ENCODE results near the gene ACACA.
"Not testable (repeated sequence)": the region's sequence is repeated elsewhere in the genome, so short reads cannot be mapped to it uniquely, and the experiment has no call there.

ACACA gene

DNA sequence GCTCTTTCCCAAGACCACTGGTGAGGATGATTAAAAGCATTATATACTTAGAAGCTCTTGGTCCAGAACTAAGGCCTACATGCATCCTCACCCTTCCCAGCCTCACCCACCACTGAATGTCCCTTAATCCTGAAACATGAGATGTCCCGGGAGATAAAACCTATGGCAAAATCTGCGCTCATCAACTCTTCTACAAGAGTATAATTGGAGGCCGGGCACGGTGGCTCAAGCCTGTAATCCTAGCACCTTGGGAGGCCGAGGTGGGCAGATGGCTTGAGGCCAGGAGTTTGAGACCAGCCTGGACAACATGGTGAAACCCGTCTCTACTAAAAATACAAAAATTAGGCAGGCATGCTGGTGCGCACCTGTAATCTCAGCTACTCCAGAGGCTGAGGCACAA, 13.3 kb downstream of the ACACA start:
- DNase-seq (ENCODE audit: low spot score), result no peak

DNA sequence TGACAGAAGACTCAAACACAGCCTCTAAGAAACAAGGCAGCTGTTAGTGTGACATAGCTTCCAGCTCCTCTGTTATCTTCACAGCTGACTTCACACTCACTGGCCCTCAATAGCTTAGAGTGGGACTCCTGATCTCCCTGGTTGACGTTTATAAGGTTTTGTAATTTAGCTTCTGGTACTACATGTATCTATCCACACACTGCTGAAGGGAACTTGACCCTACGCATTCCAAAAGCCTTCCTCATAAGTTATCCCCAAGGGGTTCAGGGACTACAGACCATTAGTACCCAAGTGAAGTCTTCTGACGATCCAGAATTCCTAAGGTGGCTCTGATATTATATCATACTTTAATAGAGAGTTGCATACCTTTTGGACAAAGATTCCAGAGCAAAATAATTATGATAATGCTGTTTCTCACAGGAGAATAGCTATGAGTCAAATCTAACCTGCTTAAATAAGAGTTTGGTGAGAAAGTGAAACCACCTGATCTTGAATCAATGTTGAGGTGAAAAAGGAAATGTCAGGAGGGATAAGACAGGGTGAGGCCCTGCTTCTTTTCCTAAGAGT, 14.5 kb downstream of the ACACA start:
- no peak for DNase-seq (ENCODE audit: low spot score)

DNA sequence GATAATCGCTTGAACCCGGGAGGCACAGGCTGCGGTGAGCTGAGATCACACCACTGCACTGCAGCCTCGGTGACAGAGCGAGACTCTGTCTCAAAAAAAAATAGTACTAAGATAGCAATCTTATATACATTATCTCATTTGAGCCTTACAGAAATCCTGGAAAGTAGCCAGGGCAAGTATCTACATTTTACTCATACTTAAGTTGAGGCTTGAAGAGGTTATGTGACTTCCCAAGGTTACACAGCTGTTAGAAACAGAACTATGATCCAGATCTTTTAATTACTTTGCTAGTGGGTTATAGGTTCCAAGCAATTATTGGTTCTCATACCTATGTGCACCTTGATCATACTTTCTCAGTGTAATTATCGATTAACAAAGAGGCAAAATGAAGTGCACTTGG, 15.5 kb downstream of the ACACA start:
- DNase-seq (ENCODE audit: low spot score), result no peak

DNA sequence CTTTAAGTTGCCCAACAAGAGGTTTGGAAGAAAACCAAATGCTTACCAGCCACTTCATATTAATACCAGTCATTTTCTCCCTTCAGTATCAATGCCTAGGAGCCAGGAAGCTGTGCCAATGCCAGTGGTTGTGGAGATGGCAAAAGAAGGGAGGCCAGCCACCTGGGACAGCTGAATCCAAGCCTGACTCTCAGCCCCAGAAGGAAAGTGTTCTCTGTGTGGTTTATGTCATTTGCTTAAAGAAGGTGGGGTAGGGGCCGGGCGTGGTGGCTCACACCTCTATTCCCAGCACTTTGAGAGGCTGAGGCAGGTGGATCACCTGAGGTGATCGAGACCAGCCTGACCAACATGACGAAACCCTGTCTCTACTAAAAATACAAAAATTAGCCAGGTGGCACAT, 17.5 kb downstream of the ACACA start:
- DNase-seq (ENCODE audit: low spot score), result no peak

DNA sequence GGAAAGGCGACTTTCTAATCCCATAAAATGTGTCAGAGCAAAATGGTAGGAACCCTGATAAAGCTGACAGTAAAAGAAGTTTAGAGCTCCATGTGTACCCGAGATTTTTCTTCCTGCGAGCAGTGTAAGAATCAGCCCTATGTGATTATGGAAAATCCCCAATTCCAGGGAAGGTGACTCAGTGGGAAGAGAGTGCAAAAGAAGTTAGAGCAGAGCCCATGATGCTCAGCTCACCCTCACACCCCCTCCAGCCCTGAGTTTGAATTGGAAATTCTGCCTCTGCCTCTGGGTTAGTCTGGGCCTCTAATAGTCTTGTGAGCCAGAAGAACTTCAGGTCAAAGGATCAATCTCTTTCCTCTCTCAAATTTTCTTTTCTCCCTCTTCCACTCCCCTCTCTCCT, 18.4 kb downstream of the ACACA start:
- DNase-seq (ENCODE audit: low spot score), result no peak

- DNase-seq (ENCODE audit: low spot score), result no peak
Measured at GRCh38 chr17:37386462-37386861, 20.2 kb downstream of the ACACA start.

GRCh38 chr17:37385474-37385990, 21.1 kb downstream of the ACACA start:
- DNase-seq (ENCODE audit: low spot score), result no peak

DNA sequence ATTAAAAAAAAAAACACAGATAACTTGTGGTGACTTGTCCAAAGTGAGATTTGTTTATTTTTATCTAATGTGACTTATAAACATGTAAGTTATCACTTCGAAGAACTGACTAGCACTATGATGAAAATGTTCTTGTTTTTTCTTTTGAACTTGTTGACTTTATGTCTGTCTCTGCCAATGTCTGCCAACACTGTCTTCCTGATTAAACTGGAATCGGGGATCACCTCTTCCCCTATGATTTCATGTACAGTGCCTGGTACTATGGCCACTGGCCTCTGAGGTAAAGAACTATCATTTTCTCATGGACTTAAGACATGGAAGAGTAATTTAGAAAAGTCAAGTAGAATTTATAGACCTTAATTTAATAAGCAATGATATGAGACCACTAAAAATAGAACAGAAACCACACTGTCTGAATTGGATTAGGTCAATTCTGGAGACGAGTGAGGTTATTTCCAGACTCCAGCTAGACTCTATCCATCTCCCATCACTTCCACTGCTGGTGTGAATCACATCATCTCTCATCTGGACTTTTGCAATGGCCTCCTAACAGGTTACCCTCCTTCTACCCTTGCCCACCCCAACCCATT, 22.0 kb downstream of the ACACA start:
- no peak for DNase-seq (ENCODE audit: low spot score)

DNA sequence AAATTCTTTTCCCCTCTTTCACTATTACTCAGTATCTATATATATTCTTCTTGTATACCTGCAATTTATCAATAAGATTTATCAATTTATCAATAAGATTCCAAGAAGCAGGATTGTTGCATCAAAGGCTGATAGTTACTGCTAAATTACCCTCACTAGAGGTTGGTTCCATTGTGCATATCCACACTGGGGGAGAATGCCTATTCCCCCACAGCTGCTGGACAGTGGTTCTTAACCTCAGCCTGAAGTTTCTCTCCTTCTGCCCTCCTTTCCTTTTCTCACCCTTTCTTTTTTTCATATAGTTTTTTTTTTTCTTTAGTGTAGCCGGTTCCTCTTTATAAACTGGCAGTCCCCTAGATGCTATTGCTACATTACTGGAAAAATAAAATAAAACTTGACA, 24.6 kb downstream of the ACACA start:
- DNase-seq (ENCODE audit: low spot score), result no peak

DNA sequence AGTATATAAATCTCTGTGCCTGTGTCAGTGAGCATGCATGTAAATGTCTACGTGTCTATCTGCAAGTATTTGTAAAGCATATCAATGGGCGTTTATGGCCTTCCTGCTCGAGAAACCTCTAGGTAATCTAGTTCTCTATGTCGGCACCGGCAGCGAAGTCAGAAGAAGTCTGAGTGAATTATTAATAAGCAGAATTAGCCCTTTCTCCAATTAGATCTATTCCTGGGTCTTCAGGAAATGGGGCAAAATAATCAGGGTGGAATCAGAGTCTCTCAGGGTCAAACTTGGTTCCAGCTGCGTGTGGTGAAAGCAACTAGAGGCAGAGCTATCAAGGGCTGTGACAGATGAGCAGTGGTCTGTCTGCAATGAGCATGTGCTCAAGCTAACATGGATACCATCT, 30.9 kb downstream of the ACACA start, which contains the start of gene C17orf78:
TSS of gene C17orf78 (plus strand) at position 280 of the 400 bp plus-strand sequence. CDS start at position 388, 108 bp downstream.
- no peak for DNase-seq (ENCODE audit: low spot score)

DNA sequence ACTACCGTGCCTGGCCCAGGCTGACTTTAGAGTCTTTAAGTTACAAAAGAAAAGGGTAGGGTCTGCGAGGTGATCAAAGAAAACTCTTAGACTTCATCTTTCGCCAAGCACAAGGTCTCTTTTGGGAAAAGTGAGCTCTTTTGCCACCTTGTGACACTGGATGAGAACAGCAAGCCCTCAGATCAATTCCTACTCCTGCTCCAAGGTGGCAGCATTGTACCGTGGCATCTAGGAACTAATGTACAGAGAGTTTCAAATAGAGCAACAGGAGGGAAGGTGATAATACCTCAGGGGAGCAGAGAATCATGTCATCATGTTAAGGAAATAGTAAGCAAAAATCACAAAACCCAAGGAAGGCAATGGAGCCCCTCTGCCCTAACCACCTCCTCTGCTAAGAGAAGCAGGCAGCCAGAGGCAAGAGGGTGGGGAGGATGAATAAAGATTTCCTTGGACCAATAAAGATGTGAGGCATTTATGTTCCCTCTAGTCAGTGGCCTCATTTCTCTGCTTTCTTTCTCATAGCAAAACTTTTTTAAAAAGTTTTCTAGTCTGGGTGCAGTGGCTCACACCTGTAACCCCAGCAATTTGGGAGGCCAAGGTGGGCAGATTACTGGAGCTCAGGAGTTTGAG, 33.0 kb downstream of the ACACA start:
- DNase-seq (ENCODE audit: low spot score), result peak; percentile 91

GRCh38 chr17:37368577-37368976, 38.1 kb downstream of the ACACA start:
- no peak for DNase-seq (ENCODE audit: low spot score)

- no peak for DNase-seq (ENCODE audit: low spot score)
Measured at GRCh38 chr17:37365589-37365988, 41.0 kb downstream of the ACACA start.

DNA sequence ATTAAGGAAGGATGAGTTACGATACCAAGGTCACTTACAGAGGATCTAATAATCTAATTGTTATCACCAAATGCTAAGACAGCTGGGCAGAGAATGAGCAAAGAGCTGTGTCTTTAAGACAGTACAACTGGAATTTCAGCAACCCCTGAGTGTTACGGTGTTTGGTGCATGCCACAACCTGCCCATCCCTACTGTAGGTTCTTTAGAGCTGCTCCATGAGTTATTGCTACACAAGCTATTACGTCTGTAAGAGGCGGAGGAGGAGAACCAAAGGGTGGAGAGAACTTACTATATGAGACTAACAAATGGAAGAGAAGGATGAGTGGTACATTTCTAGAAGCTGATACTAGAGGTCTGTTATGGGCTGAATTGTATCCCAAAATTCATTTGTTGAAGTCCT, 45.1 kb downstream of the ACACA start:
- peak; percentile 13 for DNase-seq (ENCODE audit: low spot score)

GRCh38 chr17:37360632-37361031, 46.0 kb downstream of the ACACA start:
- DNase-seq (ENCODE audit: low spot score), result no peak

DNA sequence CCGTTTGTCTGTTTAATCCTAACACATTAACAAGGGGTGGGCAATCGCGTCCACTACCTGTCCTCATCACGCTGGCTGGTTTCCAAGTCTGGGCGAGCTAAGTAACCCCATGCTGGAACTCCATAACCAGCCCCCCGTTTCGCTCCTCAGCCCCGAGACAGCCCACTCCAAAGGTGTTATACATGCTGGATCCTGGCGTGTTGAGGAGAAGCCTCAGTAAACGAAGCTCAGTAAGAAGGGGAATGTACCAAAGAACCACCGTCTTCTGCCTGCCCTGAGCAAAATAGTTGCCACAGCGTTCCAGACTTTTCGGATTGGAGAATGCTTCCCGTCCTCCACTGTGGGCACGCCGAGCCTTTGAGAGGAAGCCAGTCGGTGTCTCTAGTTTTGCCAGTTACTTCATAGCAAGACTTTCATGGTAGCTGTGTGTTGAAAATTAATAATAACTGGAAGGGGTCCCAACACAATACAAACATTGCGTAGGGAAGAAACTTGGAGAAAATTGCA, 46.9 kb downstream of the ACACA start:
- no peak for DNase-seq (ENCODE audit: low spot score)

- peak; percentile 90 for DNase-seq (ENCODE audit: low spot score)
Measured at GRCh38 chr17:37358830-37359681, 47.6 kb downstream of the ACACA start.

DNA sequence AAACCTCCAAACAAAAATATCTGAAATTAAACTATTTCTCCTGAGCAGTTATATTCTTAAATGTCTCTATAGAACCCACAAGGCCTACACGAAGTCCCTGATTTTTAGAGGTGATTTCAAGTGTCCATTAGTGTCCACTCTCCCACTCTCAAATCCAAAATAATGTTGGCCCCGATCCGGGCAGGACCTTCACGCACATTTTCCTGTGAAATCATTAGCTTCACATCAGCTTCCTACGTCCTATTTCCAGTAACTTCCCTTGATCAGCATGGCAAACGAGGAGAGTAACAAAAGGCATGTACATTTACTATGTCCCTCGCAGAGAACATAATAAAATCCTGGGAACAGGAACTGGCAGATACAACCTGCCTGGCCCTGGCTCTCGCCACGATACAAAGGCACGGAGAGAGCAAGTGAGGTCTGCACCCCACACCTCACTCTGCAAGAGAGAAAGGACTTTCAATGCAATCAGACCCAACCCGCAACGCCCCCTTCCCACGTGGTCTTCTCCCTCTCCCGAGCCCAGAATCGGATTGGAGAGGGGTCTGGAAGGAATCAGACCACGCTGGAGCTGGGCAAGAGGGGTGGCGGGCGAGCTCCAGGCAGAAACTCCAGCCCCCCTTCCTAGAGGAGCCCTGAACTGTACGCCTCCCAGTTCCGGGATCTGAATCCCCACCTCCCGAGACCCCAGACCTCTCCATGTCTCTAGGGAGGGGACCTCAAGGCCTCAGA, 48.4 kb downstream of the ACACA start:
- peak; percentile 74 for DNase-seq (ENCODE audit: low spot score)

- DNase-seq (ENCODE audit: low spot score), result not testable (repeated sequence)
Measured at GRCh38 chr17:37356796-37357569, 49.7 kb downstream of the ACACA start.

GRCh38 chr17:37346863-37347402, 59.7 kb downstream of the ACACA start:
- DNase-seq (ENCODE audit: low spot score), result not testable (repeated sequence)

Data from cerebellar cortex (tissue), 1 donor.